ENCODE results near the gene ATP11B. TPM values are rescaled to one million over a fixed set of nuclear protein-coding genes. Genes with fewer than 3 reads are reported as not detected.

ATP11B gene
- total RNA-seq, 2 donors from 2014 or later = 69.1 to 80.3 TPM

DNA sequence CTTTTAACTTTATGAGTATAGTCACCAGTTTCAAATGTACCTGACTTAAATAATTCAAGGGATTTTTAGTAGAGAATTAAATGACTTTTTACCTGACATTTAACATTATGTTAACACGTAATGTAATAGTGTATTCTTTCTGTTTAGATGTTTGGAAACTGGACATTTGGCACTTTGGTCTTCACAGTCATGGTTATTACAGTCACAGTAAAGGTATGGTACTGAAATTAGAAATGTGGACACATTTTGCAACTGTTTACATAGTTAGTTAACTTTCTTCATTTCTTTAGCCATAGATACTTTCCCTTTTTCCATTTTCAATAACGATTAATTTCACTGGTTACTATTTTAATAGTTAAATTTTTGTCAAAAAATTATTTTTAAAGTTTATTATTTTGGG, 103.2 kb downstream of the ATP11B start:
- Mint-ChIP-seq H3K9me3 (no peaks in the 10 kb centered on the region), H3K27ac (no peak overlapping the region), H3K4me3 (no peak overlapping the region), H3K27me3 (no peaks in the 10 kb centered on the region), H3K36me3 (ENCODE audit: low read depth) (peaks cover 72% of the 10 kb centered on the region), H3K4me1 (no peaks in the 10 kb centered on the region)
- ATAC-seq (replicated peaks) = no peak

DNA sequence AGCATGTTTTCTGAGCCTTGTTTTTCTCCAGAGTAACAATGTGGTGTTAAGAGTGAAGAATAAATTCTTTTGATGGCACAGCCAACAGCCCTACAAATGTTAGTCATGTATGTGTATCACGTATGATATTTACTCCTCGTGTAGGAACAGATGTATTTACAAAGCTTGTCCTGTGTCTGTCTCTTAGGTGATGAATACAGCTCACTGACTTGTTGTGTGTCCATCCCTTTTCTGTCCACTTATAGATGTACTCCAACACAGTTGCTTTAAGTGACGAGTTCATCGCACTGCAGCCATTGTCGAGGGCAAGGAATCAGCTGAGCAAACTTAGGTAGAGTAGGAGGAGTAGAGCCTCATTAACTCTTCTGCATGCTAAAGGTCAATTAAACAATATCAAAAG, 108.9 kb downstream of the ATP11B start:
- Mint-ChIP-seq H3K4me3 (no peak overlapping the region), H3K4me1 (no peaks in the 10 kb centered on the region), H3K36me3 (ENCODE audit: low read depth) (peaks cover 71% of the 10 kb centered on the region), H3K9me3 (no peaks in the 10 kb centered on the region), H3K27me3 (no peaks in the 10 kb centered on the region), H3K27ac (peak overlapping the region; percentile 28)
- ATAC-seq (replicated peaks) = no peak

DNA sequence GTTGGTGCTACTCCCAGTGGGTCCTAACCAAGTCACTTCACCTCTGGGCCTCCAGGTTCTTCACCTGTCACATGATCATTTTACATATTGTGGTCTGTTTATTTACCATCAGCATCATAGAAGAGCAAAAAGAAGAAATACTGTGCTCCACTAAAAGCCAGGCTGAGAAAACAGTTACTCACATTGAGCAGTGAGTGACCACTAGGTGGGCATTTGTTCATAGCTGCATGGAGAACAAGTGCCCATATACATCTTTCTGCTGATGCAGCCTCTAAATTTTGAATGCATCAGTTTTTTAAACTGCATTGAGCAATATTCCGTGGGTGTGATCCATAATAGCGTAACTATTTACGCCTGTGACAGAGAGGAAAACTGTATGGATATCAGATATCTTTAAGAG, 110.9 kb downstream of the ATP11B start:
- ATAC-seq (replicated peaks) = no peak
- Mint-ChIP-seq H3K36me3 (ENCODE audit: low read depth) (peaks cover 71% of the 10 kb centered on the region), H3K27ac (no peak overlapping the region), H3K4me1 (no peaks in the 10 kb centered on the region), H3K4me3 (no peak overlapping the region), H3K27me3 (no peaks in the 10 kb centered on the region), H3K9me3 (no peaks in the 10 kb centered on the region)

DNA sequence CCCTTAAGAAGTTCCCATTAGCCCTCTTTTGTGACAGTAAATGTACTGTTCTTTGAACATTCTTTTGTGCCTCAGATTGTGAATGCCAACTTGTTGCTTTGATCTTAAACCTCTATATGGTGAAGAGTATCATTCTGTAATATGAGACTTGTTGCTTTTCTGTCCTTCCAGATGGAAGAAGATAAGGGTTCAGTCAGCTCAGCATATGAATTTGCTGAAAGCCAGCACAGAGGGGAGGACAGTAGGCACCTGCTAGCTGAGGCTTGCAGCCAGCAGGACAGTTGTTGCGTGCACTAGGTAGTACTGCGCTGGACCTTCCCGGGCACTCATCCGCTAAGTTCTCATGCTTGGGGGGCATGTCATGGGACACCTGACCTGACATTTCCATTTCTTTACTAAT, 112.3 kb downstream of the ATP11B start:
- no peak for ATAC-seq (replicated peaks)
- no peaks in the 10 kb centered on the region for H3K9me3 Mint-ChIP-seq
- no peaks in the 10 kb centered on the region for H3K4me1 Mint-ChIP-seq
- H3K27ac Mint-ChIP-seq = no peak overlapping the region
- H3K36me3 Mint-ChIP-seq (ENCODE audit: low read depth) = peaks cover 60% of the 10 kb centered on the region
- H3K4me3 Mint-ChIP-seq = no peak overlapping the region
- H3K27me3 Mint-ChIP-seq = no peaks in the 10 kb centered on the region

DNA sequence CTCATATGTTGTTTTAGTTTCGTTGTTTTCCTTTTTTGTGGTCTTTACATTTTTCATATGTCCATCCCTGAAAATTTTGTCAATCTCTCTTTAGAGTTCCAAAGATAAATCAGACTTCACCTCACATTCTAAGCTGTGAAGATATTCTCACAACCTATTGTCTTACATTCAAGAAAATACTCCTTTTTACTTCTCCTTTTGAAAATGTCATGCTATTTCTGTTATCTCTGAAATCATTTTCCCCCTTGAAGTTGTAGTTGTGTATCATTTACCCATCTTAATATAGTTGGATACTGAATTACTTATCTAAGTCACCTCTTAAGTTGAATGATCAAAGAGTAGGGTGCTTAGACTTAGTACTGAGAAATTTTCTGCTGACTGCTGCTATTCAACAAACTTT, 112.7 kb downstream of the ATP11B start:
- H3K27me3 Mint-ChIP-seq = no peaks in the 10 kb centered on the region
- H3K36me3 Mint-ChIP-seq (ENCODE audit: low read depth) = peaks cover 60% of the 10 kb centered on the region
- no peak overlapping the region for H3K4me3 Mint-ChIP-seq
- H3K27ac Mint-ChIP-seq = no peak overlapping the region
- ATAC-seq (replicated peaks) = no peak
- H3K9me3 Mint-ChIP-seq = no peaks in the 10 kb centered on the region
- peaks cover 3% of the 10 kb centered on the region for H3K4me1 Mint-ChIP-seq

DNA sequence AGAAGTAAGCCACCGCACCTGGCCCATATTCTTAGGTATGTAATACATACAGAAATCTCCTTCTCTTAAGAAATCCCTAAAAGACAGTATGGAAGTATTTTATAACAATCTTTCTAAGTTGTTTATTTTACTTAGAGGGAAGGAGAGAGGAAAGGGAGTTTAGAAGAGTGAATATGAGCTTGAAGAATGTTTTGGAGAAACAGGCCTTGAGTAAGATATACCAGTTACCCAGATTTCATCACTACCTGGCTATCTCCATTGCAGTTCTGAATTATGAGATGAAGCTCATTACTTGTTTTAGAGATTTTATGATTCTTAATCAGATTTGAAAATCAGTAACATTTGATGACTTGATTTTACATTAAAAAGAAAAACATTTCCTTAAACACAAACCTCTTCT, 115.2 kb downstream of the ATP11B start:
- no peak for ATAC-seq (replicated peaks)
- Mint-ChIP-seq H3K9me3 (no peaks in the 10 kb centered on the region), H3K27me3 (no peaks in the 10 kb centered on the region), H3K36me3 (ENCODE audit: low read depth) (peaks cover 52% of the 10 kb centered on the region), H3K27ac (no peak overlapping the region), H3K4me3 (no peak overlapping the region), H3K4me1 (peaks cover 17% of the 10 kb centered on the region)

DNA sequence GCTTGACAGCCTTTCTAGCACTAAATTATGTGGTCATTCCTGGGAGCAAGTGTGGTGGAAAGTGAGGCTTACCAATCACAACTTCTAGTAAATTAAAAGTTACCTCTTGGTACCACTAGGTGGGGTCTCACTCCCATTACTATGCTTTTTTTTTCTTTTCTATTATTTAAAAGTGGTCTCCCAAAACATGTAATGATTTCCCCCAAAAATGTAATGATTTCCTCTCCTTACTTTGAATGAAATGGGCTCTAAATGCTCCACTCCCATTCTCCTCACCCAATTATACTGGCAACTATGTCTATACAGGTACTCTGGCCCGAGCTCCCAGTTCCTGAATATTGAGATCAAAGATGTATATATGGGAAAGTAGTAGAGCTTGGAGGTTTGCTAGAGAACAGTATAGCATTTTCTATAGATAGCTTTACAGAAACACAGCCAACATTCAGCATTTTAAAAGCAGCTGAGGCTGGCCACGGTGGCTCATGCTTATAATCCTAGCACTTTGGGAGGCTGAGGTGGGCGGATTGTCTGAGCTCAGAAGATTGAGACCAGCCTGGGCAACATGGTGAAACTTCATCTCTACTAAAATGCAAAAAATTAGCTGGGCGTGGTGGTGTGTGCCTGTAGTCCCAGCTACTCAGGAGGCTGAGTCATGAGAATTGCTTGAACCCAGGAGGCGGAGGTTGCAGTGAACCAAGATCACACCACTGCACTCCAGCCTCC, 116.2 kb downstream of the ATP11B start:
- H3K4me3 Mint-ChIP-seq = no peak overlapping the region
- H3K36me3 Mint-ChIP-seq (ENCODE audit: low read depth) = peaks cover 53% of the 10 kb centered on the region
- H3K9me3 Mint-ChIP-seq = no peaks in the 10 kb centered on the region
- peak overlapping the region; percentile 24 for H3K27ac Mint-ChIP-seq
- H3K4me1 Mint-ChIP-seq = peaks cover 21% of the 10 kb centered on the region
- peak; percentile 51 for ATAC-seq (replicated peaks)
- H3K27me3 Mint-ChIP-seq = no peaks in the 10 kb centered on the region

DNA sequence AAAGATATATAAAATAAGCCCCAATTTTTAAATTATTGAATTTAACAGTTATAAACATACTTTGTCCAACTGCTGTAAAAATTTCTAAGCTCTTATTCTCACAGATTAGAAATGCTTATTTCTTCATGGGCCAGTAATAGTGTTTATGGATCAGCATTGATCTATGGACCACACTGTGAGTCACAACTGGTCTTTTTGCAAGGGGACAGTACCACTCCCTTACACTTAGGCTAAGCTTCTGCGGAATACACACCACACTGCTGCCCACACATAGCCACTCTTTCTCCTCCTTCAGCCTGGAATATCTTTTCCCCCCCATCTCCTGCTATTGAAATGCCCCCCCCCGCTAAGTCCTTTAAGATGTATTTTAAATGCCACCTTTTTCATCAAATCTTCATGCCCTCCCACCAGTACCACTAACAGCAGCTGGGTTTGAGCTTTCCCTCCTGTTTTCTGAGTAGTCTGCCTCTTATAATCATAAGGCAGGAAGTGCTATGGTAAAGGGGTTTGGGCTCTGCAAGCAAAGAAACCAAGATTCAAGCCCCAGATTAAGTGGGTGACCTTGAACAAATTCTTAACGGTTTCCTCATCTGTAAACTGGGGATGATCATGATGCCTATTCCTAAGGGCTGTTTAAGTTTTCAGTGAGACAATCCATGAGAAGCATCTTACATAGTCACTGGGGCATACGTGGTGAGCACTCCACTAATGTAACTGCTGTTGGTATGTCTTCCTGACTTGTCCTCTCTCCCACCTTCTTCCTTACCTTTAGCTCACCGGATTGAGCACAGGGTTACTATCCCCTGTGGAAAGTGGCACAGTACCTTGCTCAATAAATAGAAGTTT, 117.9 kb downstream of the ATP11B start:
- peak overlapping the region; percentile 0 for H3K4me3 Mint-ChIP-seq

DNA sequence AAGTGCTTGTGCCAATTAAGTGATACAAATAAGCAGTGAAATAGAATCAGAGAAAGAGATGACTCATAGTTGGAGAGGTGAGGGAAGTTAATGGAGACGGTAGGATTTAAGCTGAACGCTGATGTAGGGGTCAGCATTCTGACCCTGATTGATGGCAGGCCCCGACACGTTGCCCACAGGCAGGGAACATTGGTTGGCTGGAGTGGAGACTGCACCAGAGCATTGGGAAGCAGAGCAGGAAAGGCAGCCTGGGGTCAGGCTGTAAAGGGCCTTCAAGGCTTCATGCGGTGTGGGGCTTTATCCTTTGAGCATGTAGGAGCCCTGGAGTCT, 118.4 kb downstream of the ATP11B start:
- peaks cover 50% of the 10 kb centered on the region for H3K36me3 Mint-ChIP-seq (ENCODE audit: low read depth)
- H3K4me3 Mint-ChIP-seq = peak overlapping the region; percentile 0
- peak overlapping the region; percentile 27 for H3K27ac Mint-ChIP-seq
- no peaks in the 10 kb centered on the region for H3K27me3 Mint-ChIP-seq
- H3K4me1 Mint-ChIP-seq = peaks cover 26% of the 10 kb centered on the region
- H3K9me3 Mint-ChIP-seq = no peaks in the 10 kb centered on the region
- ATAC-seq (replicated peaks) = no peak

More for the DNA sequence above, 117.9 kb downstream of the ATP11B start:
- no peaks in the 10 kb centered on the region for H3K27me3 Mint-ChIP-seq
- H3K4me1 Mint-ChIP-seq = peaks cover 26% of the 10 kb centered on the region
- H3K9me3 Mint-ChIP-seq = no peaks in the 10 kb centered on the region
- H3K27ac Mint-ChIP-seq = peak overlapping the region; percentile 27
- ATAC-seq (replicated peaks) = peak; percentile 87
- H3K36me3 Mint-ChIP-seq (ENCODE audit: low read depth) = peaks cover 53% of the 10 kb centered on the region

DNA sequence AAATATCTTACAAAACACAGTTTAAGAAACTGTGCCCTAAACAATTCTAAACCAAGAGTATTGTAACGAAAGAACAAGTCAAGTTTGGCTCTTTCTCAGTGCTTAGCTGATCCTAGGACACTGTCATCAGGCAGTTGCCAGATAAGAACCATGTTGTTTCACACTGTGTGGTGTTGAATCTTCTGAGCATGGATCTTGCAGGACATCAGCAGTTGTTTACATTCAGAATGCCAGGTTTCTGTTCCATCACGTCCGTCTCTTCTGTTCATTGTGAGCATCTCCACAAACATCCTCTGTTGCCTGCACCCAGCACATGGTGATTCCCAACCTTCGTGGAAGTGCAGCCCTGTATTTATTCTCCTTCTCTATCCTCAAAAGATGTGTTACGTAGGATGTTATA, 119.2 kb downstream of the ATP11B start:
- Mint-ChIP-seq H3K4me1 (peaks cover 26% of the 10 kb centered on the region), H3K36me3 (ENCODE audit: low read depth) (peaks cover 53% of the 10 kb centered on the region), H3K4me3 (no peak overlapping the region), H3K27me3 (no peaks in the 10 kb centered on the region), H3K27ac (peak overlapping the region; percentile 27), H3K9me3 (no peaks in the 10 kb centered on the region)
- no peak for ATAC-seq (replicated peaks)

DNA sequence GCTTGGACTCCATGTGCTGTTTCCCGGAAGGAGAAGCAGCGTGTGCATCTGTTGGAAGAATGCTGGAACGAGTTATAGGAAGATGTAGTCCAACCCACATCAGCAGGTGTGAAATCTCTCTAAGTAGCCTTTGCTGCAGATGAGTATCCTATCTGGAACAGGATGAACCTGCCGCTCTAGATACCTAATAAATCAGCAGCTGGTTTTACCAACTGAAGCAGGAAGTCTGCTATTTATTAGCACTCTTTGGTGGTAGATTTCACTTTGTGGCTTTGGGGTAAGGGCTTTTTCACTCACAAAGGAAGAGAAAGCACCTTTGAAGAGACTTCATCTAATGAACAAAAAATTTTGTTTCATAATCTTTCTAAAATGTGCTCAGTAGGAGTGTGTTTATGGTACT, 120.6 kb downstream of the ATP11B start:
- peaks cover 26% of the 10 kb centered on the region for H3K4me1 Mint-ChIP-seq
- peak overlapping the region; percentile 48 for H3K4me3 Mint-ChIP-seq
- peaks cover 44% of the 10 kb centered on the region for H3K36me3 Mint-ChIP-seq (ENCODE audit: low read depth)
- no peak for ATAC-seq (replicated peaks)
- H3K27ac Mint-ChIP-seq = peak overlapping the region; percentile 62
- no peaks in the 10 kb centered on the region for H3K27me3 Mint-ChIP-seq
- H3K9me3 Mint-ChIP-seq = no peaks in the 10 kb centered on the region

DNA sequence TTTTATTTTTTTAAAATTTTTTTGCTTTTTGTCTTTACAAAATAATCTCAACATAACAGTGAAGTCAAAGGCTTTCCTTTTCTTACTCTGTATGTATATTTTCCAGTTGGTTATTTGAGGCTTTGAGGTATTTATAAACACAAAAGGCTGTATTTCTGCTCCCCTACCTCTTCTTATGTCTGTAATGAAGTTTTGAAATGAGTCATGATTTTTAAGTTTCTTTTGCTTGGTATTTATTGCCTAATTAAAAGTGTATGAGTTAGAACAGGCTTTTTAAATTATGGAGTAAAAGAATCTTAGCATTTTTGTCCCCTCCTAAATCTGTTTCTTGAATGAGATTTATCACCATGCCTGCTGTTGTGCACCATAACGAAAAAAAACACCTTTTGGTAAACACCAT, 121.0 kb downstream of the ATP11B start:
- Mint-ChIP-seq H3K4me1 (peaks cover 26% of the 10 kb centered on the region), H3K27me3 (no peaks in the 10 kb centered on the region), H3K9me3 (no peaks in the 10 kb centered on the region), H3K4me3 (peak overlapping the region; percentile 21), H3K27ac (peak overlapping the region; percentile 68), H3K36me3 (ENCODE audit: low read depth) (peaks cover 48% of the 10 kb centered on the region)
- ATAC-seq (replicated peaks) = no peak

DNA sequence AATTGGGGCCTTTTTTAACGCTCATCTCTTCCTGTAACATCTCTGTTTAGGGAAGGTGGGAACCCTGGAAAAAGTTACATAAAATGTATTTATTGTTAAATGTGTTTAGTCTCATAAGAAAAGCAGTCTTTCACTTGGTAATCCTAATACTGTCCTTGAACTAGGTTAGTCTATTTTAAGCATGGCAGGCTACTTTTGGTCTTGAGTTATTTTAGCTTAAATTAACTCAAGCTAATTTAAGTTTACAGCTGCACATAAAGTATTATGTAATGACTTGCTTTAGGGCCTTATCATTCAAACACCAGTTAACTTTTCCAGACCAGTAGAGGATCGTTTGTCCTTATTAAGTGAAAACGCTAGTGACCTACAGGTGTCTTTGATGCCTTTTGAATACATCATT, 123.8 kb downstream of the ATP11B start:
- no peak for ATAC-seq (replicated peaks)
- Mint-ChIP-seq H3K27me3 (no peaks in the 10 kb centered on the region), H3K4me3 (no peak overlapping the region), H3K9me3 (no peaks in the 10 kb centered on the region), H3K4me1 (peaks cover 14% of the 10 kb centered on the region), H3K36me3 (ENCODE audit: low read depth) (peaks cover 63% of the 10 kb centered on the region), H3K27ac (no peak overlapping the region)

DNA sequence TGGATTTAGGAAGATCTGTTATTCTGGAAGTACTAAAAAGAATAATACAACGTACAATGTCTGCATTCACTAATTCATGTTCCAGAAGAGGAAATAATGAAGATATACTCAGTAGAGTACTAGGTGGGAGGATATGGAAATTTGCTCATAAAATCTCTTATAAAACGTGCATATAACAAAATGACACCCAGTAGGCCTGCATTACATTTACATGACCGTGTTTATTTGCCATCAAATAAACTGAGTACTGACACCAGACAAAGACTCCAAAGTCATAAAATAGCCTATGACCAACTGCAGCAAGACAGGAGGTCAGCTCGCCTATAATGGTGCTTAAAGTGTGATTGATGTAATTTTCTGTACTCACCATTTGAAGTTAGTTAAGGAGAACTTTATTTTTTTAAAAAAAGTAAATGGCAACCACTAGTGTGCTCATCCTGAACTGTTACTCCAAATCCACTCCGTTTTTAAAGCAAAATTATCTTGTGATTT, 126.6 kb downstream of the ATP11B start:
- H3K4me1 Mint-ChIP-seq = peaks cover under 1% of the 10 kb centered on the region
- H3K27ac Mint-ChIP-seq = no peak overlapping the region
- peaks cover 55% of the 10 kb centered on the region for H3K36me3 Mint-ChIP-seq (ENCODE audit: low read depth)

DNA sequence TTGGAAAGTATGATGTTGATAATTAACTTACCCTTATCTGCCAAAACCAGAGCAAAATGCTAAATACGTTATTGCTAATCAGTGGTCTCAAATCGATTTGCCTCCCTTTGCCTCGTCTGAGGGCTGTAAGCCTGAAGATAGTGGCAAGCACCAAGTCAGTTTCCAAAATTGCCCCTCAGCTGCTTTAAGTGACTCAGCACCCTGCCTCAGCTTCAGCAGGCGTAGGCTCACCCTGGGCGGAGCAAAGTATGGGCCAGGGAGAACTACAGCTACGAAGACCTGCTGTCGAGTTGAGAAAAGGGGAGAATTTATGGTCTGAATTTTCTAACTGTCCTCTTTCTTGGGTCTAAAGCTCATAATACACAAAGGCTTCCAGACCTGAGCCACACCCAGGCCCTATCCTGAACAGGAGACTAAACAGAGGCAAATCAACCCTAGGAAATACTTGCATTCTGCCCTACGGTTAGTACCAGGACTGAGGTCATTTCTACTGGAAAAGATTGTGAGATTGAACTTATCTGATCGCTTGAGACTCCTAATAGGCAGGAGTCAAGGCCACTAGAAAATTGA, 127.3 kb downstream of the ATP11B start:
- Mint-ChIP-seq H3K27me3 (no peaks in the 10 kb centered on the region), H3K36me3 (ENCODE audit: low read depth) (peaks cover 53% of the 10 kb centered on the region), H3K4me3 (no peak overlapping the region), H3K4me1 (no peaks in the 10 kb centered on the region), H3K9me3 (no peaks in the 10 kb centered on the region), H3K27ac (no peak overlapping the region)
- ATAC-seq (replicated peaks) = no peak

More for the DNA sequence above, 126.6 kb downstream of the ATP11B start:
- no peak for ATAC-seq (replicated peaks)
- Mint-ChIP-seq H3K27me3 (no peaks in the 10 kb centered on the region), H3K4me3 (no peak overlapping the region), H3K9me3 (no peaks in the 10 kb centered on the region)
